ENCODE measurements around the gene KRTAP1-1.
"Not testable (repeated sequence)": the region's sequence is repeated elsewhere in the genome, so short reads cannot be mapped to it uniquely, and the experiment has no call there.

Gene KRTAP1-1

DNA sequence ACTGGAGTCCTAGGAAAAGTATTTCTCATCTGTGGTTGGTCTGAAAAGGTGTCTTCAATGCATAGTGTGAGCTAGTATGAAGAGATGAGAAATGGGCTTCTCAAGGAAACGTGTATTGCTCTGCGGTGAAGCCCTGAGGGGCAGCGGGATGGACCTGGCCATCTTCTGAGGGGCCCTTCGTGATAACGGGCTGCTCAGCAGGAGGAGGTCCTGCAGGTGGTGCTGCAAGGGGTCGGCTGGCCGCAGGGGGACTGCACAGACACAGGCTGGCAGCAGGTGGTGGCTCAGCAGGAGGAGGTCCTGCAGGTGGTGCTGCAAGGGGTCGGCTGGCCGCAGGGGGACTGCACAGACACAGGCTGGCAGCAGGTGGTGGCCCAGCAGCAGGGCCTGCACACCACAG, 13.3 kb upstream of the KRTAP1-1 start:
- DNase-seq = not testable (repeated sequence)

DNA sequence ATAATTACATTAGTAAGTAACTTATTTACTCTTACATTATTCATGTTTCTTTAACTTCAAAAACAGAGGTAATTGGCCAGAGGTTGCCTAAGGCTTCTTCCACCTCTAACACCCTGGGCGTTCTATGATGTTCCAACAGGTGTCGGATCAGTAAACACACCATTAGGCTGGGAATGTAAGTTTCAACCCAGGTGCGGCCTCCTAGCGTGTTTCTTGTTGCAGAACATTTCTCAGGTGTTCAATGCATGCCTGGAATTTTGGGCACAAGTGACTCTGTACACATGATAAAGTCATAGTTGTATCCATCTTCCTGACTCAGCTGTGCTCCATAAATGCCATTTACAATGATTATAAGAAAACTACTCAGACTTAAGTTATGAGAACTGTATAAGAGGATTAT, 12.8 kb upstream of the KRTAP1-1 start:
- DNase-seq = no peak

DNA sequence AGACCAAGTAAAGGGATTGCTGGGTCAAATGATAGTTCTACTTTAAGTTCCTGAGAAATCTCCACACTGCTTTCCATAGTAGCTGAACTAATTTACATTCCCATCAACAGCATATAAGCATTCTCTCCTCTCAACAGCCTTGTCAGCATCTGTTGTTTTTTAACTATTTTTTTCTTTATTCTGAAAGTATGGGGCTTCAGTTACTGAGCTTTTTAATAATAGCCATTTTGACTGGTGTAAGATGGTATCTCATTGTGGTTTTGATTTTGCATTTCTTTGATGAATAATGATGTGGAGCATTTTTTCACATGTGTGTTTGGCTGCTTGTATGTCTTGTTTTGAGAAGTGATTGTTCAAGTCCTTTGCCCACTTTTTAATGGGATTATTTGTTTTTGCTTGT, 11.3 kb upstream of the KRTAP1-1 start:
- no peak for DNase-seq

DNA sequence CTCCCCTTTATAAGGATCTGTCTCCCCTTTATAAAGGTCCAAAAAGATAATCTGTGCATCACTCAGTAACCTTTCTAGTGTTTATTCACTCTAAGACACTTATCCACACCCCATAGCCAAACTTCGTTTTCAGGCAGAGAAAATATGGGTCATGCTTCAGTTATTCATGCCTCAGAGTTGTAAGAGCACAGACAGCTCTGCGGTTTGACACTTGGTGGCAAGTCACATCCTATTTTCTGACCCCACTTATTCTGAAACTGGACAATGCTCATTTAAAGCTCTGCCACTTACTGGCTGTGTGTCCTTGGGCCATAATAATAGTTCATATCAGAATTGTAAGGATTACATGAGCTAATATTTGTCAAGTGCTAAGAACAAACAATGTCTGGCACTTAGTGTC, 7.9 kb upstream of the KRTAP1-1 start:
- no peak for DNase-seq

DNA sequence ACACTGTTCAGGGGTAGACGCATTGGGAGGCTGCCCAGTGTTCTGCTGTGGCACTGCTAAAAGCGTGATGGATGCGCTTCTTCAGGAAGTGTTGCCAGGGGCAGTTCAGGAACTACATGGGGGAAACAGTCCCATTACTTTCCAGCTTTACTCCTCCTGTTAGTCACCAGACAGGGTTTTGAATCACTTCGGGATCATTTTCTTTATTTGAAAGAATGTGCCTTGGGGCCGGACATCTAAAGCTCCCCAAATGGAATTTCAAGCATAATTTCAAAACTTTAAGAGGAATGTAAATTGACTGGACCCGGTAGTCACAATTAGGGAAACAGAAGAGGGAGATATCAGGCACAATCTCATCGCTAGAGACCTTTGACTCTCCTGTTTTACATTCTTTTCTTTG, 7.2 kb upstream of the KRTAP1-1 start:
- DNase-seq = no peak

DNA sequence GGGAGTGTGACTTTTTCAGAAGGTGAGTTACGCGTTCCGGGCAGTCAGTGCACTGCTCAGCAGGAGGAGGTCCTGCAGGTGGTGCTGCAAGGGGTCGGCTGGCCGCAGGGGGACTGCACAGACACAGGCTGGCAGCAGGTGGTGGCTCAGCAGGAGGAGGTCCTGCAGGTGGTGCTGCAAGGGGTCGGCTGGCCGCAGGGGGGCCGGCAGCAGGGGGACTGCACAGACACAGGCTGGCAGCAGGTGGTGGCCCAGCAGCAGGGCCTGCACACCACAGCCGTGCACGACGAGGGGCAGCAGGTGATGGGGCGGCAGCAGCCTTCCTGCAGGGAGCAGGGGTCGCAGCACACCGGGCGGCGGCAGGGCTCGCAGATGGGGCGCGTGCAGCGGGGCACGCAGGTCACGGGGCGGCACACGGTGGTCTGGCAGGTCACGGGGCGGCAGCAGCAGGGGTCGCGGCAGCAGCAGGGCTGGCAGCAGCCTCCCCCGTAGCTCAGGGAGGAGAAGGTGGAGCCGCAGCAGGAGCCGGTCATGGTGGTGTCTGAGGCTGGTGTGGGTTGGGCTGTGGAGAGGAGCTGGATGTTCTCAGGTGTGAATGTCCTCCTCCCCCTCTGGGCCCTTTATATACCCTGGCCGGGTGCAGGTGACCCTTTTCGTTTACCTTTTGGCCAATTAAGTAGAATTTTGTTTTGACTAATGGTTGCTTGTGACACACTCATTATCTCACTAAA, 5.7 kb upstream of the KRTAP1-1 start, which contains the start of gene KRTAP2-1:
TSS of gene KRTAP2-1 (minus strand) at position 582 of the 731 bp plus-strand sequence. CDS start at position 533, 49 bp downstream.
- DNase-seq = not testable (repeated sequence)

DNA sequence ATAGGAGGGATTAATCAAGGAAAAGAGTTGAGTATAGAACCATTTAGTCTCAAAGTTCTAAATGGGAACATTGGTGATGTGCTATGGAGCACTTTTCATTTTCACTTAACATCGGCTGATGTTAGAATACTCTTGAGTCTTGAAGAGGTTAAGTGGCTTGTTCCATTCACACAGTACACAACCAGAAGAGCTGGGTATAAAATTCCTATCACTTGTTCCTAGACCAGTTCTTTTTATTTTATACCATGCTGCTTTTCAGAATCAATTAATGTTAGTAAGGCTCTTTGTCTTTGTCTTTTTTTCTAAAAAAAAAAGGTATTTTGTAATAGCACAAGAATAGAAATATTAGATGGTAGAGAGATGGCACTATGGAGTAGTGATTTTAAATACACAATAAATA, 1.7 kb upstream of the KRTAP1-1 start:
- DNase-seq = no peak

DNA sequence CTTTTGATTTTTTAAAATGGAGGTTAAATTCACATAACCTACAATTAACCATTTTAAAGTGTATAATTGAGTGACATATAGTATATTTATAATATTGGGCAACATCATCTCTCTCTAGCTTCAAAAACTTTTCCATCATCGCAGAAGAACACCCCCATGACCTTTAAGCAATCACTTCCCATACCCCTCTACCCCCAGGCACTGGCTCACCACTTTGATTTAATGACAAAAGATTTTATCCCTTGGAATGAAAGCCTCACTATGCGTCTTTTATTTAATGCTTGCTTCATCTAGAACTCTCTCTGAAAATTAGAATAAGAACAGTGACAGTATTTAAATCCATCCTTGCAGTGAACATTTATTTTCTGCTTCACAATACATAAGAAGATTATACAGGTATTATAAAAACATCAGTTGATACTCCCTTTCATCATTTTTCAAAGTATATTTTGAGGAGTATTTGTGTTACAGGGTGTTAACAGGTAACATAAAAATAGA, 3.3 kb downstream of the KRTAP1-1 start:
- no peak for DNase-seq

DNA sequence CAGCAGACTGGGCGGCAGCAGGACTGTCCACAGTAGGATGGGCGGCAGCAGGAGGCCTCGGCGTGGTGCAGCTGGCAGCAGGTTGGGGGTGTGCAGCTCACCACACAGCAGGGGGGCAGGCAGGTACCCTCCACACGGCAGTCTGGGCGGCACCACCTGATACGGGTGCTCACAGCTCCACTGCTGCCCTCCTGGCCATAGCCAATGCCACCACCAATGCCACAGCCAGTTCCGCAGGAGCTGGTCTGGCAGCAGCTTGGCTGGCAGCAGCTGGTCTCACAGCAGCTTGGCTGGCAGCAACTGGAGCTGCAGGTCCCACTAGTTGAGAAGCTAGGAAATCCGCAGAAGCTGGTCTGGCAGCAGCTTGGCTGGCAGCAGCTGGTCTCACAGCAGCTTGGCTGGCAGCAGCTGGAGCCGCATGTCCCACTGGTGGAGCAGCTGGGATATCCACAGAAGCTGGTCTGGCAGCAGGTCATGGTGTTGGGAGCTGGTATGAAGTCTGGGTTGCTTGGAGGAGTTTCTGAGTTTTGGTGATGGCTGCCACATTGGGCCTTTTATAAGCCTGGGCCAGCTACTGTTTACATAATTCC, 6.8 kb downstream of the KRTAP1-1 start, which contains the start of gene KRTAP1-3:
TSS of gene KRTAP1-3 (minus strand) at position 529 of the 590 bp plus-strand sequence. CDS start at position 476, 53 bp downstream.
- DNase-seq = not testable (repeated sequence)

DNA sequence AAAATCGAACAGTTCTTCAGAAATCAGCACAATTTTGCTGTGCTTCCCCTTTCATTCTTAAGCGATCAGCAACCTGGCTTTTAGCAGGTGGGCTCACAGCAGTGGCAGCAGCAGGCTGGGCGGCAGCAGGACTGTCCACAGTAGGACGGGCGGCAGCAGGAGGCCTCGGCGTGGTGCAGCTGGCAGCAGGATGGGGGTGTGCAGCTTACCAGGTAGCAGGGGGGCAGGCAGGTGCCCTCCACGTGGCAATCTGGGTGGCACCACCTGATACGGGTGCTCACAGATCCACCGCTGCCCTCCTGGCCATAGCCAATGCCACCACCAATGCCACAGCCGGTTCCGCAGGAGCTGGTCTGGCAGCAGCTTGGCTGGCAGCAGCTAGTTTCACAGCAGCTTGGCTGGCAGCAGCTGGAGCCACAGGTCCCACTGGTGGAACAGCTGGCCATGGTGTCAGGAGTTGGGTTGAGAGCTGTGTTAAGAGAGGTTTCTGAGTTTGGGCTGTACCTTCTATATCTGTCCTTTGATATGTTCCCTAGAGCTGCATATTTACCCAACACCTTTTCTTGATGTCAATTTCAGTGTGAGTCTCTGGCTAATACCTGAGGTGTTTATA, 11.5 kb downstream of the KRTAP1-1 start, which contains the start of gene KRTAP1-4:
TSS of gene KRTAP1-4 (minus strand) at position 563 of the 613 bp plus-strand sequence. CDS start at position 446, 117 bp downstream.
- DNase-seq = no peak

DNA sequence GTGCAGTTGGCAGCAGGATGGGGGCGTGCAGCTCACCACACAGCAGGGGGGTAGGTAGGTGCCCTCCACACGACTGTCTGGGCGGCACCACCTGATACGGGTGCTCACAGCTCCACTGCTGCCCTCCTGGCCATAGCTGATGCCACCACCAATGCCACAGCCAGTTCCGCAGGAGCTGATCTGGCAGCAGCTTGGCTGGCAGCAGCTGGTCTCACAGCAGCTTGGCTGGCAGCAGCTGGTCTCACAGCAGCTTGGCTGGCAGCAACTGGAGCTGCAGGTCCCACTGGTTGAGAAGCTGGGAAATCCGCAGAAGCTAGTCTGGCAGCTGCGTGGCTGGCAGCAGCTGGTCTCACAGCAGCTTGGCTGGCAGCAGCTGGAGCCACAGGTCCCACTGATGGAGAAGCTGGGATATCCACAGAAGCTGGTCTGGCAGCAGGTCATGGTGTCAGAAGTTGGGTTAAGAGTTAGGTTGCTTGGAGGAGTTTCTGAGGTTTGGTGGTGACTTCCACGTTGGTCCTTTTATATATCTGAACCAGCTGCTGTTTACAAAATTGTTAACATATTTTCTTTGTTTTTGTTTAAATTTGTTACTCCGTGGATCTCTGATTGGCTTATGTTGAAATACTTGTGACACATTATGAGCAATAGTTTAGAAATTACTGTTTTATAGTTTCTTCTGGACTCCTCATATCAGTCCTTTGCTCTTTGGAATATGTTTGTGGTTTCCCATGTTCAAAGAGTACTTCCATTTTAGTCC, 14.4 kb downstream of the KRTAP1-1 start, which contains the start of gene KRTAP1-5:
TSS of gene KRTAP1-5 (minus strand) at position 494 of the 757 bp plus-strand sequence. CDS start at position 441, 53 bp downstream.
- DNase-seq = no peak

DNA sequence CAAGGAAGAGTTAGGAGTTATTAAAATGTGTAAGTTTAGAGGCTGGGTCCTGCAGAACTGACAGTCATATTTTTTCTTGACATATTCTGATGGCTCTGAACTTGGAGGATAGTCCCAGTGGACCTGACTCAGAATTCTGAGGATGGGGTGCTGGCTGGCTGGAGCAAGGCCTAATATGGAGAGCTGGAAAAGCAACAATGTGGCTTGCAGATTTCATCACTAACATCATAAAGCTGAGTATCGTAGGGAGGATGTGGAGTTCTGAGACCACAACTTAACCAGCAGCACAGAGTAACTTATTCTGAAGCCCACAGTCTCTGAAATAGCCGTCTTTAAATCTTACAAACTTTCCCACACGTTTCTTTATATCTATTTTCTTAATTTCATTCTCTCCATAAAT, 16.6 kb downstream of the KRTAP1-1 start:
- no peak for DNase-seq

DNA sequence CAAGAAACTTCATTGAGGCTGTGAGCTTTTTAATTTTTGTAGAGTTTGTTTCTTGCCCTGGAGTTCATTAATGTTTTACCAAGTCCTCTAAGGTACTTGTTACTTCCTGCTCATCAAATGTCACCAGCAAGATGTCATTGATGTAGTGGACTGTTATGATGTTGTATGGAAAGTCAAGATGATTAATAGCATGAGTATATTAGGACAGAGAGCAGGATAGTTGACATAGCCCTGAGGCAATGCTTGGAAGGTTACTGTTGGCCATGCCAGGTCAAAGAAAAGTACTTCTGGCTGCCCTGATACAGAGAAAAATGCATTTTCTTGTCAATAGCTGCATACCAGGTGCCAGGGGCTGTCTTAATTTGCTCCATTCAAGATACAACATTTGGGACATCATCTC, 20.9 kb downstream of the KRTAP1-1 start:
- DNase-seq = no peak

DNA sequence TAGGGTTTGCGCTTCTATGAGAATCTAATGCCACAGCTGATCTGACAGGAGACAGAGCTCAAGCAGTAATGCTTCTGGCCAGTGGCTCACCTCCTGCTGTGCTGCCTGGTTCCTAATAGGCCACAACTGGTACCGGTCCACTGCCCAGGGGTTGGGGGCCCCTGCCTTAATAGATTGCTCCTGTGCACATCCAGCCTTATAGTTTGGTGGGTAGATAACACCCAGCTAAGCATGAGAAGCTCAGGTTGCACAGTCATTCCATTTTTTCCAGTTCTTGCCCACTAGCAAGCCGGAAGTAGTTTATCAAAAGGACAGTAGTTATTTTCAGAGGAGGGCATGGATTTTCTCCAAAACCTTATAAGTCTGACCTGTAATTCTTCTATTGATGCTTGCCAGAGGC, 21.8 kb downstream of the KRTAP1-1 start:
- no peak for DNase-seq

DNA sequence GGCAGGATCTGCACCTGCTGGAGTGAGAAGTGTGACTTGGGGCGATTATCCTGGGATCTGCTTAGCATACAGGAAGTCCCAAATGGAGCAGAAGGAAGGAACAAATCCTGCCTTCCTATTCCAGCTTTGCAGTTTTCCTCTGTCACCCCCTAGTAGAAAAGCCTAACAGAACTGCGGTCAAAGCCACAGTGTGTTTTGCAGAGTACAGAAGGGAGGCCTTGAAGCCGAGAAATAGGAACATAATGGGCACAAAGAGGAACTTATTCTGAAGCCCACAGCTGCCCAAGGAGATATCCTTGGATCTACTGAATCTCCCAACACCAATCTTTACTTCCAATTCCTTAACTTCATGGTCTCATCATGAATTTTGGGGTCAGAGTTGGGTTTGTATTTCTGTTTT, 22.7 kb downstream of the KRTAP1-1 start:
- DNase-seq = no peak

DNA sequence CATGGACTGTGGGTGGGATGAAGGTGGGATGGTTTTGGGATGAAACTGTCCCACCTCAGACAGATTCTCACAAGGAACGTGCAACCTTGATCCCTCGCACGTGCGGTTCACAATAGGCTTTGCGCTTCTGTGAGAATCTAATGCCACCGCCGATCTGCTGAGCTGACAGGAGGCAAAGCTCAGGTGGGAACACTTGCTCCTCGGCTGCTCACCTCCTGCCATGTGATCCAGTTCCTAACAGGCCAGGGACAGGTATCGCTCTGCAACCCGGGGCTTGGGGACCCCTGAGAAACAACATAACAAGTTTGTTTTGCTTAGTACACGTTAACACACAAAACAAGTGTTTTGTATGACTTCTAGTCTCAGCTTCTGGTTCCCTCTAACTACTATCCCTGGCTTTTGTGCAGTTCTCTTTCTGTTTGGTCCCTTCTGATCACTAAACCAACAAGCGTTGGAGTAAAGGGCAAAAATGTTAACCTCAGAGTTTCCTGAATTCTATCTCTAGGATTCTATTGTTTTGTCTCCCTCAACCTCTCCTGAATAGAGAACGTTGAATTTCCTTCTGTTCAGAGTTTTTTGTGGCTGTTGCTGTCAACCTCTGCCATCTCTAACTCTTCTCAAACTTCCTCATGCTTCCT, 24.6 kb downstream of the KRTAP1-1 start:
- no peak for DNase-seq

DNA sequence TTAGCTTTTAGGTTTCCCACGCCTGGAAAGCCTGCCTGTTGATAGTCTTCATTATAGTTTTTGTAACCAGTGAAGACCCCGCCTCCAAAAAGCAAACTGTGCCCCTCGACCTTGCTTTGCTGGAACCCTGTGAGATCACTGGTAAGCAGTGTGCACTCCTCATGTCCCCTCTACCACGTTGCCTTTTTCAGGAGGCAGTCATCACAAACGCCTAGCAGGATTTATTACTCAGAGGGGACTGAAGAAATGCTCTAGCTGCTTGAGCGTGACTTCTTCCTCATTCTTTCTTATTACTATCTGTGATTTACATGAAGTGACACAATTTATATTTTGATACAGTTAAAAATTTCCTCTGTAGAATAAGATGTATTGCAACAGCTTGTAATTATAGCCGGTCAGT, 25.8 kb downstream of the KRTAP1-1 start:
- DNase-seq = no peak

DNA sequence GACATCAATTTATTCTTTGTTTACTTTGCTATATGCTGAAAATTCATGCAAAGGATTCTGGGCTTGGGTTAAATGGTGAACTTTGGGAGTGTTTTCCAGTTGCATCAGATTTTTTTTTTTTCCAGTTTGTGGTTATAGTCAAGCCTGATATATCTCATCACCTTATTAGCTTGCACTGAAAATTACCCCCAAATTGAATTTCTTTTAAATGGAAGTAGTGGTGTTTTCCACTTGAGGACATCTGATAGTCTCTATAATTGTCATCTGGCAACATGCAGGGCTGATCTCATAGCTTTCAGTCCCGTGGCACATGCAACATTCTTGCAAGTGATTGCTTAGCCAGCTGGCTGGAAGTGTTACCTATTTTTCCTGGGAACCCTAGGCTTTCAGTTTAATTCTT, 27.6 kb downstream of the KRTAP1-1 start:
- DNase-seq = no peak

DNA sequence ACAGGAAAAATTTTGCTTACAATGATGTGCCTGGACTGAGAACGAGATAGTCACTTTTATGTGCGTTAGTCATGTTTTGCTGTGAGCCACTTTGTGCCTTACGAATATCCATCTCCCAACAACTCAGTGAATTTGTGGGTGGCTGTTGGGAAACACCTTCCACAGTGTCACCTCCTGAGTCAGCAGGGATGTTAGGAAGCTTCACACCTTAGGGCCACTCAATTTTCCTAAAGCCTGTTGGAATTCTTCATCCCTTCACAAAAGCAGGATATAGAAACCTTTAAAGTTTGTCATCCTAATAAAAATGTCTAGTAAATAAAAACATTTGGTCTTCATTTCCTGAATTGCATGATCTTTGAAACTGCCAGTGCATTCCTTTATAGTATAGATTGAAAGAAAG, 28.1 kb downstream of the KRTAP1-1 start:
- no peak for DNase-seq

DNA sequence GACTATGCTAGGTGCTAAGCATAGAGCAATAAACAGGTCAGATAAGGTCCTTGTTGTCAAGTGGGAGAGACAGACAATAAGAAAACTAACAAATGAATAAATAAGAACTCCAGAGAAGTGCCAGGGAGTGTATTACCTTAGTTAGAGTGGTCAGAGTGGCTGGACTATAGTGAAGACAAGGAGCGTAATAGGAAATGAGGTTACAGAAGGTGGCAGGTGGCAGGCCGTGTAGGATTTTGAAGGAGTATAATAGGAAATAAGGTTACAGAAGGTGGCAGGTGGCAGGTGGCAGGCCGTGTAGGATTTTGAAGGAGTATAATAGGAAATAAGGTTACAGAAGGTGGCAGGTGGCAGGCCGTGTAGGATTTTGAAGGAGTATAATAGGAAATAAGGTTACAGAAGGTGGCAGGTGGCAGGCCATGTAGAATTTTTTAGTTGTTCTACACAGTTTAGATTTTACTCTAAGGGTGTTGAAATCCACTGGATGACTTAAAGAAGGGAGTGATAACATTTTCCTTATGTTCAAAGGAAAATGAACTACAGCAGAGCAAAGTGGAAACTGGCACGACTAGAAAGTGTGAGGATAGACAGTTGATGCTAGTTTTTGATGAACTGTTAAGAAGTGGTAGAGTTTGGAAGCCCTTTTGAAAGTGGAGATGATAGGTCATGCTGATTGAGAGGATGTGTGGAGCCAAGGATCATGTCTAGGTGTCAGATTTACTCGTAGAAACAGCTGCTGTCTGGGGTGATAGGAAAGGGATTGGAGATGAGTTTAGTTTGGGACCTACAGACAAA, 28.7 kb downstream of the KRTAP1-1 start:
- DNase-seq = no peak

DNA sequence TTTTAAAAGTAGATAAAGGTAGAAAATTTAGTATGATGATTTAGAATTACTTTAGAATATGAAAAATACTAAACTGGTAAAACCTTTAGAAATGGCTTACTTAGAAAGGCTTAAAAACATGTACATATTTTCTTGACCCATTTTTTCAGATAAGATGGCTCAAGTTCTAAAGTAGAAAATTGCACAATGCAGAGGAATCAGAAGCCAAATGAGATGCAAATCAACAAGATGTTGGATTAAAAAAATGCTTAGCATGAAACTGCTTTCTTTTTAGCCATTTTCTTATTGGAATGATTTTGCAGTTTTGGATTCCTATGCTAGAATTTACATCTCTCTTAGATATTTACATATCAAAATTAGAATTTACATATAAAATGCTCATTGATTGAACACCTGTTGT, 30.8 kb downstream of the KRTAP1-1 start:
- DNase-seq = no peak

DNA sequence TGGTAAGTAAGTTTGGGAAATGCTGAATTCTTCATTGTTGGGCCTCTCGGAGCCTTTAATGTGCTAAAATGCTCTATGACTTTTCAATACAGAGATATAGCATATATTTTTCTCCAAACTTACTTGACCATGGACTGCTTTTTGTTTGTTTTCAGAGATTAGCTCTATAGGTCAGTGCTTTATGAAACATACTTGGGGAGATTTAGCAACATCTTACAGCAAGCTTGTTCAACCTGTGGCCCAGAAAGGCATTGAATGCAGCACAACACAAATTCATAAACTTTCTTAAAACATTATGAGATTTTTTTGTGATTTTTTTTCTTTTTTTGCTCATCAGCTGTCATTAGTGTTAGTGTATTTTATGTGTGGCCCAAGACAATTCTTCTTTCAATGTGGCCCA, 31.3 kb downstream of the KRTAP1-1 start:
- DNase-seq = no peak
